Limb (tissue), 2 donors: Measurements from ENCODE around the gene AUTS2.
"Not testable (repeated sequence)": the region's sequence is repeated elsewhere in the genome, so short reads cannot be mapped to it uniquely, and the experiment has no call there.

ENCODE experiments used
- DNase-seq, 2 donors: peaks; one replicate each; pipeline ENCODE4 v3.0.0-alpha.2; 2016; ENCODE audit errors: extremely low spot score in 2 of 2

The AUTS2 gene

GRCh38 chr7:70233776-70234175 is 635.5 kb downstream of the AUTS2 start:
- DNase-seq = no peak

GRCh38 chr7:70237256-70237655 is 639.0 kb downstream of the AUTS2 start:
- no peak for DNase-seq

- peak; percentile 32 to 40 for DNase-seq
These were observed 639.7 kb downstream of the AUTS2 start for GRCh38 chr7:70237831-70238575.

GRCh38 chr7:70239918-70240317 is 641.6 kb downstream of the AUTS2 start:
- no peak for DNase-seq

GRCh38 chr7:70240873-70241272 is 642.6 kb downstream of the AUTS2 start:
- no peak for DNase-seq

GRCh38 chr7:70241536-70242175 is 643.4 kb downstream of the AUTS2 start:
- no peak for DNase-seq

GRCh38 chr7:70242826-70243225 is 644.6 kb downstream of the AUTS2 start:
- no peak for DNase-seq

GRCh38 chr7:70243443-70243842 is 645.2 kb downstream of the AUTS2 start:
- no peak for DNase-seq

- DNase-seq = no peak
These were observed 659.6 kb downstream of the AUTS2 start for GRCh38 chr7:70257921-70258320.

GRCh38 chr7:70259502-70259901 is 661.2 kb downstream of the AUTS2 start:
- no peak for DNase-seq

- no peak for DNase-seq
These were observed 665.4 kb downstream of the AUTS2 start for GRCh38 chr7:70263471-70264255.

GRCh38 chr7:70266186-70266585 is 667.9 kb downstream of the AUTS2 start:
- DNase-seq = no peak

GRCh38 chr7:70267381-70268120 is 669.3 kb downstream of the AUTS2 start:
- no peak for DNase-seq

- no peak for DNase-seq
These were observed 669.9 kb downstream of the AUTS2 start for GRCh38 chr7:70268179-70268578.

- DNase-seq = no peak
These were observed 671.9 kb downstream of the AUTS2 start for GRCh38 chr7:70270149-70270548.

- DNase-seq = no peak
These were observed 673.4 kb downstream of the AUTS2 start for GRCh38 chr7:70271617-70272081.

- not testable (repeated sequence) for DNase-seq
These were observed 677.3 kb downstream of the AUTS2 start for GRCh38 chr7:70275570-70275969.

- no peak for DNase-seq
These were observed 686.9 kb downstream of the AUTS2 start for GRCh38 chr7:70285187-70285586.

GRCh38 chr7:70285854-70286253 is 687.6 kb downstream of the AUTS2 start:
- no peak for DNase-seq

GRCh38 chr7:70288781-70289456 is 690.6 kb downstream of the AUTS2 start:
- no peak for DNase-seq

- DNase-seq = no peak
These were observed 694.4 kb downstream of the AUTS2 start for GRCh38 chr7:70292716-70293115.
